ENCODE measurements around the gene WTAP. TPM values are rescaled to one million over a fixed set of nuclear protein-coding genes. Genes with fewer than 3 reads are reported as not detected.
A peak's percentile ranks its signal among the peaks of the same experiment; 100 is the strongest.
"Not testable (repeated sequence)": the region's sequence is repeated elsewhere in the genome, so short reads cannot be mapped to it uniquely, and the experiment has no call there.

Gene WTAP
- total RNA-seq, 5 donors from 2014 or later (not counting 1 experiment from before 2014, with no cell fraction given): 119 to 177 (median 126) TPM

DNA sequence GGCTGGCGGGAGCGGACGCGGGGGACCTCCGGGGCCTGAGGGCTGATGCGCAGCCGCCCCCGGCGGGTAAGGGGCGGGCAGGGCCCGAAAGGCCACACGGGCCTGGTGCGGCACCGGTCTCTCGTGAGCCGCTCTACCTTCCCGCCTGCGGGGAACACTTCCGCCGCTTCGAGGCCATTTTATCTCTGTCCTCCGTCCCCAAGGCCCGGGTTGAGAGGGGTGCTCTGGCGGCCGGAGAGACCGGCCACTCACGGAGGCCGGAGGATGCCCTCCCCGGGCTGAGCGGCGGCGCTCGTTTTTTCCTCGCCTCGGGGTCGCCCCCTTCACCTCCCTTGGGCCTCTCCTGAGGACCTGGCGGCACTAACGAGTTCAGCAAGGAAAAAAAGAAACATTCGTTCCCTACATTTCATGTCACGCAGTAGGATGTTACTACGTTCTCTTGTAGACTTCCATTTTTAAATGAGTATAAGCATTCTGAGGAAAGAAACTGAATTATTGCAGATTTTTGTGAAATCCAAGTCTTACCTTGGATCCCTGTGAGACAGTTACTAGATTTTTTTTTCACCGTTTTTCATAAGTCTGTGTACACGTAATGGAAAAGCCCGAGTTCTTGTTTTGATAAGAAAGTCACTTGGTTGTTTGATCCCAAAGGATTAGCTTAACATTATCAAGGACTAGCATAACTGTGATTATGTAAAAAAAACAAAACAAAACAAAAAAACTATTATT is 575 bp downstream of the WTAP start:
- Histone ChIP-seq H3K36me3 (ENCODE audit: control insufficient read depth in 2 of 2, extremely low read depth in 1 of 2, insufficient read depth in 1 of 2, low read length in 1 of 2) (peaks cover 0 to 3% of the 10 kb centered on the region in 2 donors), H3K27ac (ENCODE audit: low read length) (peak overlapping the region; percentile 85), H3K27me3 (replicated peaks in 1 of 2; ENCODE audit: control insufficient read depth in 2 of 2, extremely low read depth in 1 of 2, insufficient read depth in 2 of 2, low read length in 1 of 2) (no peaks in the 10 kb centered on the region), H3K4me3 (ENCODE audit: control insufficient read depth in 1 of 2, extremely low read depth in 1 of 2, low read length in 1 of 2) (peak overlapping the region; percentile 91 to 93), H3K4me1 (ENCODE audit: control insufficient read depth in 1 of 2, extremely low read depth in 1 of 2, insufficient read depth in 2 of 2, low read length in 2 of 2) (peaks cover 27 to 39% of the 10 kb centered on the region in 2 experiments), H3K9me3 (no peaks in the 10 kb centered on the region)
- Mint-ChIP-seq H3K4me1 (peaks cover 71 to 72% (median 71%) of the 10 kb centered on the region in 3 donors), H3K4me3 (peak overlapping the region; percentile 89 to 95 (median 91)), H3K36me3 (peaks cover 13% of the 10 kb centered on the region), H3K27me3 (no peaks in the 10 kb centered on the region), H3K9me3 (peaks cover 0 to 5% (median 5%) of the 10 kb centered on the region in 3 donors), H3K27ac (peak overlapping the region; percentile 91 to 92)
- ChIA-PET POLR2A (interaction anchor here (0.5 to 2.1 kb wide), 8 partner anchors 10 to 62 kb away, joined by 3 to 11 read pairs (median 6); partner anchors contain the start of genes MRPL18 (in 2 of the 2), TCP1 (in 2 of the 2) and ACAT2 (in 1 of the 2)), CTCF (interaction anchor here (0.5 to 1.4 kb wide), 5 partner anchors 10 to 60 kb away, joined by 3 to 7 read pairs (median 4); partner anchors contain the start of gene ACAT2 (in 1 of the 2))
- ATAC-seq (replicated peaks in 1 of 4) (peak; percentile 10 to 31 (median 24)), DNase-seq (peak in 16 of 35 experiments; percentile 3 to 45 (median 25))
- WGBS (ENCODE audit: insufficient coverage): under 1% methylated on average over 35 of the region's 44 CpGs

DNA sequence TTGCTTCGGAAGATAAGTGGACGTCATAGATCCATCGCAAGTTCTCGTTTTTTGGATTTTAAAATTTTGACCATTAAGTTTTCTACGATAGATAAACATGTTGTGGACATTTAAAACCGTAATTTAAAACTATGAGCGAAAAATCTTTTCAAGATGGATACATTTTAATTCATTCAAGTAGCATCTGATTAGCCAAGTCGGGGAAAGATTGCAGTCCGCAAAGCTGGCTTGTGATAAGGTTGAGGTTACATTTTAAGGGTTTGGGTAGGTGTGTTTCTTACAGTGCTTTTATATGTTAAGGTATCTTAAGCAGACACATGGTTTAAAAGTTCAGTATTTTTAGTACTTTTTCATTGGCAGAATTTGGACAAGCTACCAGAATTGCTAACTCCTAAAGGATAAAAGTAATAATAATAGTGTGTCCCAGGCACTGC is 1.2 kb downstream of the WTAP start:
- peaks cover 32 to 39% of the 10 kb centered on the region in 2 experiments for H3K4me1 ChIP-seq (ENCODE audit: control insufficient read depth in 1 of 2, extremely low read depth in 1 of 2, insufficient read depth in 2 of 2, low read length in 2 of 2)
- peak in 1 of 35 experiments; percentile 31 for DNase-seq
- peak overlapping the region; percentile 85 for H3K27ac ChIP-seq (ENCODE audit: low read length)
- peak overlapping the region; percentile 91 to 92 for H3K27ac Mint-ChIP-seq
- peaks cover 0 to 3% of the 10 kb centered on the region in 2 donors for H3K36me3 ChIP-seq (ENCODE audit: control insufficient read depth in 2 of 2, extremely low read depth in 1 of 2, insufficient read depth in 1 of 2, low read length in 1 of 2)
- H3K9me3 ChIP-seq: no peaks in the 10 kb centered on the region
- WGBS (ENCODE audit: insufficient coverage): 0% methylated on average over 2 of the region's 9 CpGs
- H3K27me3 ChIP-seq (replicated peaks in 1 of 2; ENCODE audit: control insufficient read depth in 2 of 2, extremely low read depth in 1 of 2, insufficient read depth in 2 of 2, low read length in 1 of 2): no peaks in the 10 kb centered on the region
- H3K36me3 Mint-ChIP-seq: peaks cover 9% of the 10 kb centered on the region
- H3K4me3 Mint-ChIP-seq: peak overlapping the region; percentile 89 to 95 (median 91)
- H3K9me3 Mint-ChIP-seq: no peaks in the 10 kb centered on the region
- peaks cover 70 to 71% (median 71%) of the 10 kb centered on the region in 3 donors for H3K4me1 Mint-ChIP-seq
- ChIA-PET CTCF (interaction anchor here (0.6 to 1.2 kb wide), 2 partner anchors 32 to 61 kb away, joined by 3 read pairs; partner anchors contain the start of gene TCP1 (in 1 of the 2)), POLR2A (interaction anchor here (0.5 to 2.0 kb wide), 10 partner anchors 10 to 62 kb away, joined by 3 to 11 read pairs (median 4); partner anchors contain the start of genes ACAT2 (in 1 of the 2), MRPL18 (in 1 of the 2) and TCP1 (in 1 of the 2))
- peak overlapping the region; percentile 91 to 93 for H3K4me3 ChIP-seq (ENCODE audit: control insufficient read depth in 1 of 2, extremely low read depth in 1 of 2, low read length in 1 of 2)
- no peak for ATAC-seq (replicated peaks in 1 of 4)
- H3K27me3 Mint-ChIP-seq: no peaks in the 10 kb centered on the region

DNA sequence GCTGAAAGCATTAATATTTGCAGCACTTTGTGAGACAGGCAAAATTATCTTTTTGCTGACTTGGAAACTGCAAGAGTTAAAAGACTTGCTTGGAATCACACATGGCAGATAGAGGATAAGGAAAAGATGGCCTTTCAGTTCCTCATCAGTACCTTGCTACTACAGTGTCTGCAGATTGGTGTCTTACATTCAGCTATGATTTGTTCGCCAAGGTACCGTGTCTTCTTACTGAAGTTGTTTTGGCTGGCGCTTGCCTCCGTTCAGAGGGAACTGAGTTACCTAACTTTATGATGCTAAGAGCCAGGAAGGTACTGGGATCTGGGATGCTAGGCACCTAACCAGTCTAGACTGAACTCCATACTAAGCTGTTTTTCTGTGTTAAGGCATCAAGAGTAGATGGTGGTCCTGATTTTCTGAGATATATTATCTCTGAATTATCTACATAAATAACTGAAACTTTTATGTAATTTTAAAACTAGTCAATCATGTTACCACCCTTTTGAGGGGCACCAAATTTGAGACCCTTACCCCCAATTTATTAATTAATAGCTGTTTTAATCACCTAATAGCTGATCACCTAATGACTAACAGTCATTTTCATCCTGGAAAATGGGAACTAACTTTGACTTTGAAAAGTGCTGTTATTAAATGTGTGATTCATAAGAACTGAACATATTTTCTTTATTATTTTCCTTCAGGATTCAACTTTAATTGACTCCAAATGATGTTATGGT is 2.5 kb downstream of the WTAP start:
- Histone ChIP-seq H3K36me3 (ENCODE audit: control insufficient read depth in 2 of 2, extremely low read depth in 1 of 2, insufficient read depth in 1 of 2, low read length in 1 of 2) (peaks cover 0 to 3% of the 10 kb centered on the region in 2 donors), H3K9me3 (no peaks in the 10 kb centered on the region), H3K27ac (ENCODE audit: low read length) (no peak overlapping the region), H3K27me3 (replicated peaks in 1 of 2; ENCODE audit: control insufficient read depth in 2 of 2, extremely low read depth in 1 of 2, insufficient read depth in 2 of 2, low read length in 1 of 2) (no peaks in the 10 kb centered on the region), H3K4me1 (ENCODE audit: control insufficient read depth in 1 of 2, extremely low read depth in 1 of 2, insufficient read depth in 2 of 2, low read length in 2 of 2) (peaks cover 41 to 45% of the 10 kb centered on the region in 2 experiments), H3K4me3 (ENCODE audit: control insufficient read depth in 1 of 2, extremely low read depth in 1 of 2, low read length in 1 of 2) (peak overlapping the region; percentile 6 to 9)
- CTCF ChIA-PET: interaction anchor here in 1 of 2 donors (0.7 to 1.2 kb wide), 2 partner anchors 32 to 60 kb away, joined by 3 to 4 read pairs; partner anchors contain the start of genes ACAT2 and TCP1
- ATAC-seq (replicated peaks in 1 of 4) (no peak), DNase-seq (peak in 1 of 35 experiments; percentile 22)
- POLR2A ChIA-PET: interaction anchor here in 1 of 2 donors (0.5 to 2.0 kb wide), 4 partner anchors 9 to 60 kb away, joined by 3 to 11 read pairs (median 4); partner anchors contain the start of genes MRPL18 and TCP1
- Mint-ChIP-seq H3K27me3 (no peaks in the 10 kb centered on the region), H3K9me3 (no peaks in the 10 kb centered on the region), H3K4me1 (peaks cover 73 to 80% (median 75%) of the 10 kb centered on the region in 3 donors), H3K4me3 (peak overlapping the region; percentile 89 to 95 (median 91)), H3K36me3 (peaks cover 7% of the 10 kb centered on the region), H3K27ac (peak overlapping the region in 1 of 2 donors; percentile 44)
- WGBS (ENCODE audit: insufficient coverage): 20% methylated on average over 1 of the region's 4 CpGs

DNA sequence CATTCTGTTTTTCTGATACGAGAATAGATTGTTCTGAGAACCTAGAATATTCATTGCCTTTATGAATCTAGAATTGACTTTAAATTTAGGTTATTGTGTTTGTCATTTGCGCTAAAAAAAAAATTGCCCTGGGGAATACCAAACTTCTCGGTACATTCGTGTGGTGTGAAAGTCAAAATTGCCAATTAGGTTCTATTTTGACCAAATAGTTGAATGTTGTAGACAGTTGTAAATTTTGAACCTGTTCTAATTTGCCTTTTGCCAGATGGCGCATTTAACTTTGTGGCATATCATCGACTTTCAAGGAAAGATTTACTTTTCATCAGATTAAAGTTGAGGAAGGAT is 3.0 kb downstream of the WTAP start:
- ATAC-seq (replicated peaks in 1 of 4): no peak
- Mint-ChIP-seq H3K27ac (peak overlapping the region in 1 of 2 donors; percentile 55), H3K9me3 (no peaks in the 10 kb centered on the region), H3K27me3 (no peaks in the 10 kb centered on the region), H3K4me3 (peak overlapping the region; percentile 53 to 95 (median 89)), H3K36me3 (peaks cover 7% of the 10 kb centered on the region), H3K4me1 (peaks cover 74 to 80% (median 75%) of the 10 kb centered on the region in 3 donors)
- CTCF ChIA-PET: interaction anchor here in 1 of 2 donors (0.7 kb wide), 1 partner anchor 32 kb away, joined by 4 read pairs; the partner anchor contains the start of gene ACAT2
- no peak overlapping the region for H3K4me3 ChIP-seq (ENCODE audit: control insufficient read depth in 1 of 2, extremely low read depth in 1 of 2, low read length in 1 of 2)
- peaks cover 42 to 48% of the 10 kb centered on the region in 2 experiments for H3K4me1 ChIP-seq (ENCODE audit: control insufficient read depth in 1 of 2, extremely low read depth in 1 of 2, insufficient read depth in 2 of 2, low read length in 2 of 2)
- POLR2A ChIA-PET: interaction anchor here in 1 of 2 donors (0.5 kb wide), 1 partner anchor 29 kb away, joined by 3 read pairs; no protein-coding TSS in a partner anchor
- H3K36me3 ChIP-seq (ENCODE audit: control insufficient read depth in 2 of 2, extremely low read depth in 1 of 2, insufficient read depth in 1 of 2, low read length in 1 of 2): peaks cover 0 to 3% of the 10 kb centered on the region in 2 donors
- H3K9me3 ChIP-seq: no peaks in the 10 kb centered on the region
- H3K27ac ChIP-seq (ENCODE audit: low read length): no peak overlapping the region
- 39% methylated on average over 3 of the region's 6 CpGs for WGBS (ENCODE audit: insufficient coverage)
- no peaks in the 10 kb centered on the region for H3K27me3 ChIP-seq (replicated peaks in 1 of 2; ENCODE audit: control insufficient read depth in 2 of 2, extremely low read depth in 1 of 2, insufficient read depth in 2 of 2, low read length in 1 of 2)
- DNase-seq: no peak

DNA sequence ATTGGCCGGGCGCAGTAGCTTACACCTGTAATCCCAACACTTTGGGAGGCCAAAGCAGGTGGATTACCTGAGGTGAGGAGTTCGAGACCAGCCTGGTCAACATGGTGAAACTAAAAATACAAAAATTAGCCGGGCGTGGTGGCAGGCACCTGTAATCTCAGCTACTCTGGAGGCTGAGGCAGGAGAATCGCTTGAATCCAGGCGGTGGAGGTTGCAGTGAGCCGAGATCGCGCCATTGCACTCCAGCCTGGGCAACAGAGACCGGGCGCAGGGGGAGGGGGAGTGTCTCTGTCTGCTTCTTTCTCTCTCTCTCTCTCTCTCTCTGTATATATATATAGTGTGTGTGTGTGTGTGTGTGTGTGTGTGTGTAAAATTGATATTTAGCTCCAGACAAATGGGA is 5.2 kb downstream of the WTAP start:
- not testable (repeated sequence) for H3K4me3 ChIP-seq (ENCODE audit: control insufficient read depth in 1 of 2, extremely low read depth in 1 of 2, low read length in 1 of 2); H3K9me3 ChIP-seq; H3K36me3 ChIP-seq (ENCODE audit: control insufficient read depth in 2 of 2, extremely low read depth in 1 of 2, insufficient read depth in 1 of 2, low read length in 1 of 2); ATAC-seq (replicated peaks in 1 of 4); H3K27me3 Mint-ChIP-seq; H3K27ac ChIP-seq (ENCODE audit: low read length); H3K27ac Mint-ChIP-seq; H3K9me3 Mint-ChIP-seq; H3K27me3 ChIP-seq (replicated peaks in 1 of 2; ENCODE audit: control insufficient read depth in 2 of 2, extremely low read depth in 1 of 2, insufficient read depth in 2 of 2, low read length in 1 of 2); H3K36me3 Mint-ChIP-seq; DNase-seq
- H3K4me1 ChIP-seq (ENCODE audit: control insufficient read depth in 1 of 2, extremely low read depth in 1 of 2, insufficient read depth in 2 of 2, low read length in 2 of 2): peaks cover 37 to 47% of the 10 kb centered on the region in 2 experiments
- CTCF ChIA-PET: interaction anchor here (0.8 to 2.0 kb wide), 3 partner anchors 9 to 13 kb away, joined by 3 to 11 read pairs (median 4); no protein-coding TSS in a partner anchor
- Mint-ChIP-seq H3K4me1 (peaks cover 70 to 75% (median 71%) of the 10 kb centered on the region in 3 donors), H3K4me3 (peak overlapping the region in 1 of 3 donors; percentile 52)
- POLR2A ChIA-PET: interaction anchor here (0.5 to 1.7 kb wide), 8 partner anchors 10 to 56 kb away, joined by 3 to 6 read pairs (median 4); partner anchors contain the start of gene TCP1 (in 1 of the 2)
- WGBS (ENCODE audit: insufficient coverage): 50% methylated on average over 2 of the region's 12 CpGs
